ENCODE results near the gene PTPN20.
"Not testable (repeated sequence)": the region's sequence is repeated elsewhere in the genome, so short reads cannot be mapped to it uniquely, and the experiment has no call there.

PTPN20 gene

DNA sequence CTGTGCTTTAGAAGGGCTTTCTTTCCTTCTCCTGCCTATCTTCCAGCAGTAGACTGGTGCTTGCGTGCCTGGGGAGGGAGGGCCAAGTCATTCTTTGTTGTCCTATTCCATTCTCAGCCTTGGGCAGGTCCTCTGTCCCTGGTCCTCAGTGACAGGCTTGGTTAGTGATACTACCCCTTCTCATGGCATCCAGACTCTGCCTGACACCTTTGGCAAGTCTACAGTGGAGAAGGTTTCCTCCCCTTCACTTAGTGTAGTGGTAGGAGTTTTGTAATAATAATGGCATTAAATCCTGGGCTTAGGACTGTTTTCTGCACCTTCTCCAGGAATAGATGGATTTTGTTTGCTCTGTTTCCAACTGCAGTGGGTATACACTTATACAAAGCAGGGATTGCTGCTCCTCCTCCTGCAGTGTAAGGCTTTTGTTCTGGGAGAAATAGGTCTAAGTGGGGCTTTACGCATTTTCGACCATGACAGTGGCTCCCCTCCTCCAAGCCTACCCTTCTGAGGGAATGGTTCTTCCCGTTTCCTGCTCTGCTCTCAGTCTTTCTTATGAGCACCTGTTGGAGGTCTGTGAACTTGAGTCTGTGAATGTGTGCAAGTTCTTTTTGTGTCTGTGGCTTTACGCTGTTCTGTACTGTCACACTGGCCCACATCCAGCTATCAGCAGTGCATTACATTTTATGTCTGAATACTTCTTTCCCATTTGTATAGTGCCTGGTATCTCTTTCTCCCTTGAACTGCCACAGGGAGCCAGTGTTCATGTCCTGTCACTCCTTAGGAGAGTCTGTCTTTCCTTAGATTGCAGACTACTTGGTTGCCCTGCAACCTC is 37.7 kb downstream of the PTPN20 start:
- in situ Hi-C loops (cut with MboI; ENCODE audit: low sequenced_read_pairs): not testable (repeated sequence)

DNA sequence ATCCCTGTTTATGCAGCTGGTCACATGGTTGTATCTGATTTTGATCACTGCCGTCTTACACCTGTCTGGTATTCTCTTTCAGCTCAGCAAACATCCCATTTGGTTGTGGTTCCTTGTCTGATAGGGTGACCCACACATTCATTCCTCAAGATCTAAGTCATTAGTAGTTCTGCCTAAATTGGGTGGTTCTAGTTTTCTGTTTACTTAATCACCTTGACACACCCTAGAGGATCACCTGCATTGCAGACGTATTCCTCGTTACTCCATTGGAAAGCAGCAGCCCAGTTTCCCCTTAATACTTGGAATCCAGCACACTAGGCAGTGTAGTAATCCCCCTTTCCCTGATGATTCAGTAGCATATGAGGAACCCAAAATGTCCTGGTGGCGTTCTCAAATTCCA is 41.3 kb downstream of the PTPN20 start:
- in situ Hi-C loops (cut with MboI; ENCODE audit: low sequenced_read_pairs): not testable (repeated sequence)

DNA sequence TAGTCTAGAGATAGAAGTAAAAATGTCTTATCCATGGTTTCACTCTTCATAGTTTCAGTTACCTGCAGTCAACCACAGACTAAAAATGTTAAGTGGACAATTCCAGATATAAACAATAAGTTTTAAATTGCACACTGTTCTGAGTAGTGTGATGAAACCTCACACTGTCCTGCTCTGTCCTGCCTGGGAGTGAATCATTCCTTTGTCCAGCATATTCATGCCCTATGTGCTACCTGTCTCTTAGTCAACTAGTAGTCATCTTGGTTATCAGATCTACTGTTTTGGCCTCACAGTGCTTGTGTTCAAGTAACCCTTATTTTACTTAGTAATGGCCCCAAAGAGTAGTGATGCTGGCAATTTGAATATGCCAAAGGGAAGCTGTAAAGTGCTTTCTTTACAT is 49.5 kb downstream of the PTPN20 start:
- in situ Hi-C loops (cut with MboI; ENCODE audit: low sequenced_read_pairs): not testable (repeated sequence)

DNA sequence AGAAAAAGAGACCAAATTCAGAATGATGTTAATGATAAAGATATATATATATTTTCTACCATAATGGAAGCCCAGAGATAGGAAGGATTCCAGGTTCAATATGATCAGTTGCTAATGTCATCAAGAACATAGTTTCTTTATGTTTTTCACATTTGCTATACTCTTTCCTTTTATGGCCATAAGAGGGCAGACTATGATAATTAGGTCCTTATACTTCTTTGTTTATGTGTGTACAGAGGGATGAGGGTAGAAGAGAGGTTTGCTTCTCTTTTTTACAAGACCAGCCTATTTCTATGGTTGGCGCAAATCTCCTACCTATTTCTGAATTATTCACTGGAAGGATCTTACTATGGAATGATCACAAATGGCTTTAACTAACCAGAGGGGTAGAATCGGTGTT is 52.1 kb downstream of the PTPN20 start:
- in situ Hi-C loops (cut with MboI; ENCODE audit: low sequenced_read_pairs): not testable (repeated sequence)

- in situ Hi-C loops (cut with MboI; ENCODE audit: low sequenced_read_pairs): not testable (repeated sequence)
These were observed 55.8 kb downstream of the PTPN20 start for GRCh38 chr10:46967013-46967412.

DNA sequence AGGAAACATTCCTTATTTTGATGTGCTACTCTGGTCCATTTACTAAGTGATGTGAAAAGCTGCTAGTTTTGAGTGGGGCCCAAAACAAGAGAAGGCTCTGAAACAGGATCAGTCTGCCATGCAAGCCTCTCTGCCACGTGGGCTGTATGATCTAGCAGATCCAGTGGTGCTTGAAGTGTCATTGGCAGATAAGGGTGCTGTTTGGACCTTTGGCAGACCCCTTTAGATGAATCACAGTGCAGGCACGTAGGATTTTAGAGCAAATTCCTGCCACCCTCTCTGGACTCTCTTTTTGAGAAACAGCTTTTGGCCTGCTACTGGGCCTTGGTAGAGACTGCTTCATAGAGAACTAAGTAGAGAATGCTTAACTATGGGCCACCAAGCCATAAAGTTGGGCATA is 69.0 kb downstream of the PTPN20 start:
- in situ Hi-C loops (cut with MboI; ENCODE audit: low sequenced_read_pairs): not testable (repeated sequence)

DNA sequence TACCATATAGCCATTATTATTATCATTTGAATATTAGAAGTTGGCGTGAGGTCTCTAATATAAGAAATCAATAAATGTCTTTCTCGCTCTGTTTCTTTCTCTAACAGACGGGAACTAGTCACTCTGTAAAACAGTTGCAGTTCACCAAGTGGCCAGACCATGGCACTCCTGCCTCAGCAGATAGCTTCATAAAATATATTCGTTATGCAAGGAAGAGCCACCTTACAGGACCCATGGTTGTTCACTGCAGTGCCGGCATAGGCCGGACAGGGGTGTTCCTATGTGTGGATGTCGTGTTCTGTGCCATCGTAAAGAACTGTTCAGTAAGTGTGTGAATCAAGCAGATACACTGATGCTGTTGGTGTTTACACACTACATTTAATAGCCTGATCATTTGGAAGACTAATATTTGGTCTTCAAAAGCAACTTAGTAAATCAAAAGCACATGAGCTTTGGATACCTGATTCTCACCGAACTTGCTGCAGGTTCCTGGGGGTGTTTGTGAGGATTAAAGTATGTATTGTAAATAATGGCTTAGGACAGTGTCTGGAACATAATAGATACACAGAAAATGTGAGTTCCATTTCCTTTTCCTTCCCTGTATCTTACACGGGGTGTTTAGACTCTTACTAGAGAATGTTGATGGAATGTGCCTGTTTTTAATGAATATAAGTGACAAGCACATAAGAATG is 76.2 kb downstream of the PTPN20 start:
- in situ Hi-C loops (cut with MboI; ENCODE audit: low sequenced_read_pairs): not testable (repeated sequence)

DNA sequence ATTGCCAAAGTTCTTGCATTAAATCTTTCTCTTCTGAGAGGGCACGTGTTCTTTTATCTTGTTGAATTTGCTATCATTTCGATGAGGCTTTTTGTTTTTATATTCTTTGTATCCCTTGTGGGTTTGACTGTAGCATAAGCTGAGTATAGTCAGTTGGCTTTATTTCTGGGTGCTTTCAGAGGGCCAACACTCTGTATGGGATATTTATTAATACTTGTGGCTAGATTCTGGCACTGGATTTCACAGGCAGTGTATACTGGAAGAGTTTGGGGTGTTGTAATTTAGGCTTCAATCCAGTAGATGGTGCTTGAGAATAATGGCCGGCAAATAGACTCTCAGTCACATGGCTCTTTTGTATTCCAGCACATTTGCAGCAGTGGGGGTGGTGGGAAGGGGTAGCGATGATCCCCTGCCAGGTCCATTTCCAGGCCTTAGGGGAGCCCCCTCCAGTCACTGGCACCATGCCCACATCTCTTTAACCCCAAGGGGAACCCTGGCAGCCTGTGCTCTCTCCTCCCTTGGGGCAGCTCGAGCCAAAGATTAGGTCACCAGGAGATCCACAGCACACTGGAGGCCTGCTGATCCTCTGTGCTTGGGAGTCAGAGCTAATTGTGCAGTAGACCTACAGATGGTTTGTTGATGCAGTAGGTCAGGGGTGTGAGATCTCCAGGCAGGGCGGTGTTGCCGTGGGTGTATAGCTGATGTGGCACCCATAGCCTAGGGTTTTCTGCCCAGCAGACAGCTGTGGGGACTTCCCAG is 81.8 kb downstream of the PTPN20 start:
- in situ Hi-C loops (cut with MboI; ENCODE audit: low sequenced_read_pairs): no loop called here

- in situ Hi-C loops (cut with MboI; ENCODE audit: low sequenced_read_pairs): no loop called here
These were observed 84.0 kb downstream of the PTPN20 start for GRCh38 chr10:46995234-46995633.

- in situ Hi-C loops (cut with MboI; ENCODE audit: low sequenced_read_pairs): no loop called here
These were observed 87.0 kb downstream of the PTPN20 start for GRCh38 chr10:46998192-46998591.

DNA sequence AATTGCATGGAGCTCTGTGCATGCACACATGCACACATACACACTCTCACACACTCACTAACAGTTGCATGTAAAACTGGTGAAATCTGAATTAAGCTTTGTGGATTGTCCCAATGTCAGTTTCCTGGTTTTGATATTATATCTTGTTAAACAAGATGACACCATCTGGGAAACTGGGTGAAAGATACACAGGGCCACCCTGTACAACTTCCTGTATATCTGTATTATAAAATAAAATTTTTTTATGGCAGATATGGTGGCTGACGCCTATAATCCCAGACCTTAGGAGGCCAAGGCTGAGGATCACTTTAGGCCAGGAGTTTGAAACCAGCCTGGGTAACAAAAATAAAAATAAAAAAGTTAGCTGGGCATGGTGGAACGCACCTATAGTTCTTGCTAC is 87.4 kb downstream of the PTPN20 start:
- in situ Hi-C loops (cut with MboI; ENCODE audit: low sequenced_read_pairs): no loop called here

GRCh38 chr10:46999217-46999616 is 88.0 kb downstream of the PTPN20 start:
- in situ Hi-C loops (cut with MboI; ENCODE audit: low sequenced_read_pairs): no loop called here

DNA sequence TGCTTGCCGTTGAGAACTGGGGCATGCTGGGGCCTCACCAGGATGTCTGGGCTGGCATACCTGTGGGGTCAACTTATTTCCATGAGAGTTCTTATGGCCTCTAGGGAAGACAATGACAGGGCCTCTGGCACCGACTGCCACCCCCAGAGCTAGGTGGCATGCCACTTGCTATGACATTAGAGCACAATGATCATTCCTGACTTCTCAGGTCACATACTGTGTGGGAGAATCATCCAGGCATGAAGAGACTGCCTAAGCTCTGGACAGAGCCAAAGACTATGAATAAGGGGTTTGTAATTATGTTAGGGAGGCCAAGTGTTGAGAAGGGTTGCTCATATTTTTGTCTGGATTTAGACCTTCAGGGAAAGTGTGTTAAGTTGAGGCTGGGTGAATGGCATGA is 97.5 kb downstream of the PTPN20 start:
- in situ Hi-C loops (cut with MboI; ENCODE audit: low sequenced_read_pairs): no loop called here

DNA sequence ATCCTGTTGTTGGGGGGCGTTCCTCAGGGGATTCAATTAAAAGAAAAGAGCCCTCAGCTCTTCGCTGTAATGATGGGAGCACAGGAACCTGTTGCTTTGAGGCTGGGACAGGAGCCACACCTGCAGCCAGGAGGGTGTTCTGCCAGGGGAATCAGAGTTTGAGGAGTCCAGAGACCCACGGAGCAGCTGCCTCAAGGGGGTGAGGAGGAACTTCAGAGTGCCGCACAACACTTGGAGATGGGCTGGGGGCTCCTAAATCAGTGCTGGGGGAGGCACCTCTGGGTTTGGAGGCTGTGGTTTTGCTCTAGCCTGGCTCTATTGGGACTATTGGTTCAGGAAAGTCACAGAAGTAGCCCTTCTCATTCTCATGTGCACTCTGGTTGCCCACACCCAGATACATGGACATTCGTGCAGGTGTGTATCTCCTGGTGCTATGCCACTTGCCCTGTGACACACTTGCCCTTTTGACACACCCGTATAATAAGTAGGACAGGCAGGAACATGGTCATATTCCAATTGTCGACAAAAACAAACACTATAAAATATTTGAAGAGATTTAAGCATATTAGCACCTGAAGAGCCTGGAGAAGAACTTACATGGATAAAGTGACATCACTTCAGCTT is 98.1 kb downstream of the PTPN20 start:
- in situ Hi-C loops (cut with MboI; ENCODE audit: low sequenced_read_pairs): no loop called here

- in situ Hi-C loops (cut with MboI; ENCODE audit: low sequenced_read_pairs): no loop called here
These were observed 98.8 kb downstream of the PTPN20 start for GRCh38 chr10:47010036-47010435.

DNA sequence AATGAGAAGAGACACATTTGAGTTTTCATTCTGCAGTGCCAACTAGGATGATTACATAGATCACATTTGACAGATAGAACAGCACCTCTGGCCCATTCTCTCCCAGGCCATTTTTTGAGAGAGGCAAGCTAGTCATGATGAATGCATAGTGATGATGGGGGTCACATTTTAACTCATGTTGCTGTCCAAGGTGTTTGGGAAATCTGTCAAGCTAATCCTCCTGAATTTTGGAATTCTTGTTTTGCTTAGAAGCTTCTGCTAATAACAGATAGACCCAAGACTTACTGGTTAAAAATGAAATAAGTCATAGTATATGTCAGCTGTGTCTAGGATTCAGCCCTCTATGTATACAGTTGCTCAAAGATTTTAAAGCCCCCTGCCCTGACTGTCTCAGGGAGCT is 101.0 kb downstream of the PTPN20 start:
- in situ Hi-C loops (cut with MboI; ENCODE audit: low sequenced_read_pairs): no loop called here

DNA sequence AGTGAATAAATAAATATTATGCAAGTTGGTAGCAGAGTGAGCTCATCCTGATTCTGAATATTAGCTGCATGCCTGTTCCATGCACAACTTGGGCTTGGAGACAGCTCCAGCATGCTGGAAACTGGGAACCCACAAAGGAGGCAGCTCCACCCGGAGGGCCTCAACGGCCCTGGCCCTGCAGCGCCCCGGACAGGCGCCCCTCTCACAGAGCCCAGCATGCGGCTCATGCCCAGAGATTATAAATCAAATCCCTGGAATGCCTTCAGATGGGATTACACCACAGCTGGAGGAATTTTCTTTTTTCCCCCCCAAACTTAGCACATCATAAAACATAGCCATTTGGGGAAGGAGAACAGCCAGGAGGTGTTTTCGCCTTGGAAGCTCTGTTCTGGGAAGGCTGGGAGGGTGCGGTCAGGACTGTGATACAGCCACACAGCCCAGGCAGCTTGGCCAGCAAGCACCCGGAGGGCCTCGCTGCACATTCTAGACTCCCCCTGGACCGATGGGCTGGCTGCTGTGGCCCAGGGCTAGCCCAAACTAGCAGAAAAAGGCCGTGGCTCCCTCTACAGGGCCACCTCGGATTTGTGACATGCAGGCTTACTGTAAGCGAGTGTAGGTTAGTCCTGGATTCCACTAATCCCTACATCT is 102.4 kb downstream of the PTPN20 start:
- in situ Hi-C loops (cut with MboI; ENCODE audit: low sequenced_read_pairs): no loop called here

DNA sequence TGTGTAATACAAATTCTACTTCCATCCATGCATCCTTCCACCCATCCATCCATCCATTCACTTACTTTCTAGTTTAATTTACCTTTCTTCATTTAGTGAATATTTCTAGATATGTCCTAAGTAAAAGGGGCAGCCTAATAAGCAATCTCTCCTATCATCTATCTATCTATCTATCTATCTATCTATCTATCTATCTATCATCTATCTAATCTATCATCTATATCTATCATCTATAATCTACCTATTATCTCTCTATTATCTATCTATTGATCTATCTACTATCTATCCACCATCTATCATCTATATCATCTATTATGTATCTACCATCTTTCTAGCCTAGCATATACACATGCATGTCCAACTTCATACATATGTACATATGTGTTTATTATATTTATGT is 104.2 kb downstream of the PTPN20 start:
- in situ Hi-C loops (cut with MboI; ENCODE audit: low sequenced_read_pairs): no loop called here

GRCh38 chr10:47016564-47016963 is 105.3 kb downstream of the PTPN20 start:
- in situ Hi-C loops (cut with MboI; ENCODE audit: low sequenced_read_pairs): no loop called here

DNA sequence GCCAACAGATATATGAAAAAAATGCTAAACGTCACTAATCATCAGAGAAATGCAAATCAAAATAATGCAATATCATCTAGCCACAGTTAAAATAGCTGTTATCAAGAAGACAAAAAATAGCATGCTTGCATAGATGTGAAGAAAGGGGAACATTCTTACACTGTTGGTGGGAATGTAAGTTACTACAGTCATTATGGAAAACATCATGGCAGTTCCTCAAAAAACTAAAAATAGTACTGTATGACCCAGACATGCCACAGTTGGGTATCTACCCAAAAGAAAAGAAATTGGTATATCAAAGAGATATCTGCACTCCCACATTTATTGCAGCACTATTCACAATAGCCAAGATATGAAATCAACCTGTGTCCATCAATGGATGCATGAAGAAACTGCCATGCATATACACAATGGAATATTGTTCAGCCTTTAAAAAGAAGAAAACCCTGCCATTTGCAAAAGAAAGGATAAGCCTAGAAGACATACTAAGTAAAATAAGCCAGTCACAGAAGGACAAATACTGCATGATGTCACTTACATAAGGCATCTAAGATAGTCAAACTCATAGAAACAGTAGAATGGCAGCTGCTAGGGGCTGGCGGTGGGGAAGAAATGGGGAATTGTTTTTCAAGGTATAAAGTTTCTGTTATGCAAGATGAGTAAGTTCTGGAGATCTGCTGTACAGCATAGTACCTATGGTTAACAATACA is 107.0 kb downstream of the PTPN20 start:
- in situ Hi-C loops (cut with MboI; ENCODE audit: low sequenced_read_pairs): no loop called here

Data from HL-60/S4 treated with retinoic acid at 250 ng/mL for 4 days and 3 days (cell line).